NCI-H2107 (cell line): ENCODE results near the gene TMEM271.

Experiments used
- DNase-seq: peaks from one replicate; lab custom pipeline; 2025; lab: John Stamatoyannopoulos, UW

The TMEM271 gene

DNA sequence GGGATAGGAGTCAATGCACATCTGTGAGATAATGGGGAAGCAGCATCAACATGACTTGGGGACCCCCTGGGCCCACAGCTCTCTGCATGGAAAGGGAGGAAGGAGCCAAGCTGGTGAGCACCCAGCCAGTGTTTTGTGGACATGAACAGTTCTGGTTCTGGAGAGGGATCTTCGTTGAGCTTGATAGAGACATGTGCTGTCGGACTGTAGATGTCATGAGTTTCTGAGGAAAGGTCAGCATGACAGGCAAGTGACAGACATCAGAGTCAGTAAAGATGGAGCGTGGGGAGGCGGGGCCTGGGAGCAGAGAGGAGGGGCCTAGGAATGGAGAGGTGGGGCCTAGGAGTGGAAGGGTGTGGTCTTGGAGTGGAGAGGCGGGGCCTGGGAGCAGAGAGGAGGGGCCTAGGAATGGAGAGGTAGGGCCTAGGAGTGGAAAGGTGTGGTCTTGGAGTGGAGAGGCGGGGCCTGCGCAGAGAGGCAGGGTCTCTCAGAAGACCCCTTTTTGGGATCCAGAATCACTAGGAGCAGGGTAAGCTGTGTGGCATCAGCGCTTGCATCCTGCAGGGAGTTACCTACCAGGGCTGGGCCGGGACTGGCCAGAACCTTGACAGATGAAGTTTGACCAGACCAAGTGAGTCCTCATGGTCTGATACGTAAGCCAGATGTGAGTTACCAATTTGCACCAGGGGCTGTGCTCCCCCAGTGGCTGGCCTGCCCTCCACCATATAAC, 43.3 kb downstream of the TMEM271 start:
- no peak for DNase-seq

DNA sequence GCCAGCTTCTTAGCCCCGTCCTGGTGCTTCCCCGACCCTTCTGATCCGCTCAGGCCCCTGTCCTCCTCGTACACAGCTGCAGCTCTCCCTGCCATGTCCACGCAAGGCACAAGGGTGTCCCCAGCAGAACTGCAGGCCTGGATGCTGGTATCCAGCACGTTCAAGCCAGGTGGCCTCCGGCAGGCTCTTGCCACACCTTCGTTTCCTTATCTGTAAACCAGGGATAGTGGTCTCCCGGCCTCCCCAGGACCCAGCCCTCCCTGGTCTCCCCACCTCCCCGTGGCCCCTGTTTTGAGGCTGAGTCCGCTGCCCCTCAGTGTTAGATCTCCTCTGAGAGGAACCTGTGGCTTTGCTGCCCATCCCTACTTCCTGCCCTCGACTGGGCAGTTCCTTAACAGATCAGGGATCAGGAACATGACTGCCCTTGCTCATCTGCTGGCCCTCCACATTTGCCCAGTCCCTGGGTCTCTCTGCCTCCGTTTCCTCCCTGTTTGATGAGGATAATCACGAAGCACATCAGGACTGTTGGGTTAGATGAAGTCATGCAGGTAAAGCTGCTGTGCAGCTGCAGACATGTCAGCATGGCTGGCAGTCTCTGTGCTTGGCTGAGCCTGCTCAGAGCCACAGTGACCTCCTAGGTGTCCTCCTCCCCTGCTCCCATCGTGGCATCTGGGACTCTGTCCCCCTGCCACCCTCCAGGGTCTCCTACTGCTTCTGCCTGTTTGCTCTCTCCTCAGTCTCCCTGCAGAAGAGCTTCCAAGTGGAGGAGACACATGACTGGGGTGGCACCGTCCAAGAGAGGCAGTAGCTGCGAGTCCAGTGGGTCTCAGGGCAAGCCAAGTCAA, 44.2 kb downstream of the TMEM271 start:
- DNase-seq: no peak

- DNase-seq: no peak
Observed at GRCh38 chr4:531076-531475, 45.0 kb downstream of the TMEM271 start.

GRCh38 chr4:530017-530781, 45.9 kb downstream of the TMEM271 start:
- no peak for DNase-seq

GRCh38 chr4:529563-529962, 46.5 kb downstream of the TMEM271 start:
- DNase-seq: no peak

DNA sequence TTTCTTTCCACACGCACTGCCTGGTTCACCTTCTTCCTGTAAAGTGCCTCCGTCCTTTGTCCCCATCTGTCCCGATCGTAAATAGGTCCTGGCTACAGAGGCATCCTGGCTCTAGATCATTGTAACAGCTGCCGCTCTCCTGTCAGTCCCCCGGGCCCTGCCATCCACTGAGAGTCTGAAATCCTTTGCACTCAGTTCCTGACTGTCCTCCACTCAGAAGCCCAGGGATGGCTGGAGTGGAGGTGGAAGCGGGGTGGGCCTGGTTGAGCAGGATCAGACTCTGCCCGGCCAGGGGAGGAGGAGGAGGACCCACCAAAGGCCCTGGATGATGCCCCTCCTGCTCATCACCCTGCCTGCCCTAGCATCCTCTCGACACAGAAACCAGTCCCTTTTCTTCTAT, 47.3 kb downstream of the TMEM271 start:
- no peak for DNase-seq

DNA sequence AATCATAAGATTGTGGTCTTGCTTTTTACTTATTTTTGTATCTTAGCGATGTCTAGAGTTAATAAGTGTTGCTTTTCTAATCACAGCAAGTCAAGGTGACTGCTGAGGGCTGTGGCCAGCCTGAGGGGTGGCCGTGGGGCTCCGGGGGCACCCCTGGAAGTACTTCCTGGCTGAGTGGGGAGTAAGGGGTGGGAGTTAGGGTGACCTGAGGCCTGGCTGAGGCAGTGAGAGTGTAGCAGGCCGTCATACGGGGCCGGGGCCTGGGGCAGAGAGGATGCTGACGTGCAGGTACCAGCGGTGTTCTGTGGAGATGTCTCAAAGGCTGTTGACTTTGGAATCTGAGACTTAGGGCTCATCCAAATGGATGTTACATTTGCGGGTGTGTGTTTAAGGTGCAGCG, 47.8 kb downstream of the TMEM271 start:
- DNase-seq: no peak

GRCh38 chr4:526971-527460, 49.1 kb downstream of the TMEM271 start:
- no peak for DNase-seq

DNA sequence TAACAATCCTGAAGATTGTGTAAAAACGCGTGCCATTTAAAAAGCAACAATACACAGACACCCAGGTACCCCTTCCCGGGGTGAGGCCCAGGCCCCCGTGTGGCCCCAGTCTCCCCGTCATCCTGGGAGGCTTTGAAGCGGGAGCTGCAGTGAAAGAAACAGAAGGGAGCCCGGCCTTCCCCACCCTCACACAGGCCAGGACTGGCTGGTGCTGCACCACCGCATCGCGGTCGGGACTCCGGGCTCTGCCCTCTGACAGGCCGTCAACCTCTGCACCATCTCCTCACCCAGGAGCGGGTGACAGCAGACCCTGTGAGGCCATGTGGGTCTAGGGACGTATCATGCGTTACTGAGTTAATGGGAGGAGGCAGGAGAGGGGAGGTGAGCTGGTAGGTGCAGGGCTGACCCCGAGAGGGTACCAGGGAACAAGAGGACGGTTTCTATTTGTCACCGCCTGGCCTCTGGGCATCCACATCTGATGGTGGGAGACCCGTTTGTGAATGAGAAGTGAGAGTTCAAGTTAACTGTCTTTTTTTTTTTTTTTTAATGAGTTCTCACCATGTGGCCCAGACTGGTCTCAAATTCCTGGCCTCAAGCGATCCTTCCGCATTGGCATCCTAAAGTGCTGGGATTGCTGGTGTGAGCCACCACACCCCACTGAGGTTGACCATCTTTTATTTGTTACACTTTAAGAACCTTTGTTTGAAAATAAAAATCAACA, 49.7 kb downstream of the TMEM271 start:
- DNase-seq: no peak

DNA sequence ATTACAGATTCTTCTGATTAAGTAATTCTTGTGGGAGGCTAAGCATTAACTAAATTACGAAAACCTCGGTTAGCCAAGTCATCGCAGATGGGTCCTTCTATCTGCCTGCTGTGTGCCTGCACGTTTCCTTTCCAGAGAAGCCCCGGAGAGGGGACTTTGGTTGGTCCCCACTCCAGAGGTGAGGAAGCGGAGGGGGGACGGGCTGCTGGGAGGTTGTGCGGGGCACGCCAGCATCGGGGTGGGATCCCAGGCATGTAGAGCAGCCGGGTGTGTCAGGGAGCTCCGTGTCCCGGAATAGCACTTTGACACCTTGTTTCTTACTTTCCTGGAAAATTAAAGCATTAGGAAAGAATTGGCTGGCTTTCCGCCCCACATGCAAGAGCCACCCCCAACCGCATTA, 50.4 kb downstream of the TMEM271 start:
- no peak for DNase-seq

GRCh38 chr4:524196-524595, 51.9 kb downstream of the TMEM271 start:
- DNase-seq: no peak
